Sciatic nerve (tissue), 2 donors: ENCODE data around the gene TEX26. TPM values are rescaled to one million over a fixed set of nuclear protein-coding genes. Genes with fewer than 3 reads are reported as not detected.

ENCODE experiments used
- ATAC-seq: fragments of 200-7000 bp; cut with Tn5 transposase; one replicate; pipeline ENCODE4 v1.9.1; 2020; ENCODE audit warnings: mild to moderate bottlenecking, moderate library complexity
- DNase-seq: peaks from one replicate; pipeline ENCODE4 v3.0.0-alpha.2; 2020; ENCODE audit warnings: low spot score
- intact Hi-C: fragments of 100-400 bp; cut with DNase I; formaldehyde crosslinking; loops from one replicate; pipeline ENCODE4 v1.14.2; 2022
- total RNA-seq: library from RNA; stranded (reverse); fragmentation: NEBNext Ultra II Directional; extraction: Animal tissue kit (Norgen Biotek cat#: 25700); gene quantifications from one replicate; pipeline ENCODE4 v1.2.1, GENCODE V29; 2021
- donor health status: DM: no; HTN: no; CAD: no.
- donor health status: DM: no; HTN: no; CAD: no.

Gene TEX26
- total RNA-seq, 1 donor from 2014 or later = 0.31 TPM

DNA sequence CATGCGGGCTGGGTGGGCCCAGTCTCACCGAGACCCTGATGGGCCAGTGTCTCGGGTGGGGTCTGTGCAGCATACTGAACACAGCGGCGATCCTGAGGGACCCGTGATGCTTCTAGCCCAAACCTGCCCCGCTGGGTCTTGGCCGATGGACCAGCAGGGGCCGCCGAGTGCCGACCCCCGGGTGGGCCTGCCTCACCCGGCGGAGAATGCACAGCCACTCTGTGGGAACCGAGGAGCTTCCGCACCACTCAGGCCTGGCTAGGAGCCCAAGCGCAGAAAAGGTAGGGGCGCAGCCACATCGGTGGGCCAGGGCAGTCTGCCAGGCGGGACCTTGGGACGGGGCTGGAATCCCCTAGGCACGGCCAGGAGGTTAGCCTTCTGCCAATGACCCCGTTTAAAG is 72.6 kb downstream of the TEX26 start:
- intact Hi-C loops = no loop called here
- ATAC-seq (no peak), DNase-seq (no peak)

DNA sequence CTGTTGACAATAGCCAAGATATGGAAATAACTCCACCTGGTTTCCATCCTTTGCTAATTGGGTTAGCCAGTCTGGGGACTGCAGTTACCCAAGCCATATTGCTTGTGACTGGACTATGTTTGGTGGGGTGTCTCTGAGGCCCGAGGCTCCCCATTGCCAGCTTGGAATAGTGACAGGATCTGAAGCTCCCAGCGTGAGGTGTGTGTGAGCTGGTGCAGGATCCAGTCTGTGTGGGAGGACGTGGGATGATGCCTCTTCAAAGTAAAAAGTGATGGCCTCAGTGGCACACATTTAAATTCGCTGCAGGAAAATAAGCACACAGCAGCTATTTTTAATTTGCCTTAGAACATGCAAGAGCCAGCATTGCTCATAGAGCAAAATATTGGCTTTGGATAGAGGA is 75.0 kb downstream of the TEX26 start:
- intact Hi-C loops = no loop called here
- ATAC-seq (no peak), DNase-seq (no peak)

DNA sequence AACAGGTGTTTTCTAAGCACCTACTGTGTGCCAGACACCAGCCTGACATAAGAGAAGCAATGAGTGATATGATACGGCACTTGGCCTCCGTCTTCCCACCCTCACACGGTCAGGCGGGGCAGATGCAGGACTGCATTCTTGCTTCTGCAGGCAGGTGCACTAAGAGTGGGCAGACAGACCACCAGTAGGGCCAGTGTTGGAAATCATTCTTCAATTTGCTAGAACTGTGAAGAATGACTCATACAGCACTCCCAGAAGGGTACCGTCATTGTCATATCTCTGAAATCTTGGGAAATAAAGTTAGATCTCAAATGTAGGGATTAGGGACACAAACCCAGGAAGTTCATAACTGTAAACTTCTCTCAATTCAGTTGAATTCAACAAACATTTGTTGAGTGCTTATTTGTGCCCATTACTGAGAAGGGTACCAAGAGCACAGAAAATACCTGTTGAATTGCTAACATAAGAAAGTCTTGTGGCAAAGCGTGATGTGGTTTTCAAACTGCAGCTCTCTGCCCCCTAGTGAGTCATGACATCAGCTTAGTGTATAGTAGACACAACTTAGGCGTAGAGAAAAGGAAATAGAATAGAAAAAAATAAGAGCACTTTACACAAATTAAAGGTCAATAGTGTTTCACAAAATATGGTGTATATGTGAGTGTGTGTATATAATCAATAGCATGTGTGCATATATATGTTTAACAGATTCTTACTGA is 76.1 kb downstream of the TEX26 start:
- intact Hi-C loops = no loop called here
- ATAC-seq = no peak
- no peak for DNase-seq

DNA sequence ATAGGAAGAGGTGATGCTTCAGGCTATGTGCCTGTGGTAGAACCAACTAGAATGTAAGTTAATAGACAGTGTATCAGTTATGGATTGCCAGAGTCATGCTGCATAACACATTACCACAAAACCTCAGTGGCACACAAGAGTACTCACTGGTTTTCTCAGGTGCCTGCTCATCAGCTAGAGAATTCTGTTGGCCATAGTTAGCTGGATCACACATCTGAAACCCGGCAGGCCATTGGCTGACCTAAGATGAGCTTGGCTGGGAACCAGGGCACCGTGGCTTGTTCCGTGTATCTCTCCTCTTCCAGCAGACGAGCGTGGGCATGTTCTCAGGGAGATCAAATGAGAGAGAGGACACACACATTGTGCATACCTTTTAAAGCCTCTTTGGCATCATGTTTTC is 76.7 kb downstream of the TEX26 start:
- intact Hi-C loops = no loop called here
- DNase-seq = no peak
- no peak for ATAC-seq

DNA sequence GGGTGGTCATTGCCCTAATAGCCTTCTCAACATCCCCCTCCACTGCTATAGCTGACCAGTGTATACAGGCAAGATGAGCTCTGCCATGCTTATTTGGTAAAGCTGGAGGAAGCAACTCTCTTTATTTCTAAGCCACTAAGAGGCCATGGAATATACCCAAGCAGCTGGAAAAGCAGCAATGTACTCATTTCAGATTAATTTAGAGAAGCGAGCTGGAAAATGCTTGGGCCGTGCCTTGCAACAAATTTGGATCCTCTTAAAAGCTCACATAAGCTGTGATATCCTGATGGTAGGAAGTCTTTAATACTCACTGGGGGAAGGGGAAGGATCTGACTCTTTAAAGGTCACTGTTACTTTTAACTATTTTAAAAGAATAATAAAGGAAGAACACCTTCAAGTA is 77.8 kb downstream of the TEX26 start:
- DNase-seq (no peak), ATAC-seq (no peak)
- intact Hi-C loops = no loop called here

DNA sequence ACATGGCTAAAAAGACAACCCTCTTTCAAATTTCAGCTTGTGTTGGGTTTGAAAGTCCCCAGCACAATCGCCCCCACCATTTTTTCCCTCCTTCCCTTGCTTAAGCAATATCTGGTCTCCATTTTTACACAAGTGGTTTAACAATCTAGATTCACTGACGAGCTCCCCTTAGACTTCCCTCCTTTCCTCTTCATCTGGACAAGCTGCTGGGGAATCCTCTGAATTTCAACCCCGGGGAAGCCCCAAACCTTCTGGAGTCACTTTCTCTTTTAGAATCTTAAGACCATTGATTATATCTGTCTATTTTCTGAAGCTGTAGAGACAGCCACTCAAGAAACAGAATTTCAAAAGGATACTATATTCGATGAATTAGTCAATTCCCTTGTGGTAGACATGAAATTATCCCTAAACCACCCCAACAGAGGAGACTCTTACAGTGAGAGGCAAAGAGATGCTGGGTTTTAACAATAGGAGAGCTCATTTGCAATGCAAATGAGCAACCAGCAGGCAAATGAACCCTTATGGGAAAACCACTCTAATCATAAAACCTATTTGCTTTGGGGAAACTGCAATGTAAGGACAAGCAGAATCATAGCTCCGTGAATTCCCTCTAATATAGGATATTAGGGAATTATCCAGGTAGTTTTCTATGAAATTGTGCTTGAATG is 78.9 kb downstream of the TEX26 start:
- ATAC-seq = no peak
- no peak for DNase-seq
- intact Hi-C loops = no loop called here

DNA sequence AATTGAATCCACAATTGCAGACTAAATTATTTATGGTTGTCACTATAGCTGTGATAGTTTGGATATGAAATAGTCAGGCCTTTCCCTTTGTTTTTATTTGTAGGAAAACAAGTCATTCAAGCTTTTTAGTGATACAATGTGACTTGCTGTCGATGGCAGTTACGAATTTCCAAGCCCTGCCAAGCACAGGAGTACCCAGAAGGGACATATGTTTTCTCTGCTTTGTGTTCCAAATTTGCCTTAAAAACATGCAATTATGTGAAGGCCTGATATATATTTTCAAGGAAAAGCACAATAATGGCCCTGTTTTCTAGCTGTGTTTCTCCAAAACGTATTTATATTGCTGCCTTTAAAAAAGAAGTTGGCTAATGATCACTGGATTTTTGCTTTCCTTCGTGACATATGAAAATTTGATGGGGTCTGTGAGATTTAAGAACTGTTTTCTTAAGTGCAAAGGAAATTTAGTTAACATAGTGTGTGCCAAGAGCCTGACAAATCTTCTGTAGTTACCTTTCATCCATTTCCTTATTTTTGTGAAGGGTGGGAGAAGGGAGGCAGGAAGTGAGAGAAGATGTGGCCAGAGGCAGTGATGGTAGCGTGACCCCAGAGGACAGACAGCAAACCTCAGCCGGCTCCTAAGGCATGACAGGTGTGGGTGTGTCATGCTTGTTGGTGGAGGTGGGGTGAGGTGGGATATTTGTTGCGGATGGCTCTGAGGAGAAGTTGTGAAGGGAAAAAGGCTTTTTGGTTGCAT is 79.6 kb downstream of the TEX26 start:
- intact Hi-C loops = no loop called here
- DNase-seq = no peak
- ATAC-seq = no peak

DNA sequence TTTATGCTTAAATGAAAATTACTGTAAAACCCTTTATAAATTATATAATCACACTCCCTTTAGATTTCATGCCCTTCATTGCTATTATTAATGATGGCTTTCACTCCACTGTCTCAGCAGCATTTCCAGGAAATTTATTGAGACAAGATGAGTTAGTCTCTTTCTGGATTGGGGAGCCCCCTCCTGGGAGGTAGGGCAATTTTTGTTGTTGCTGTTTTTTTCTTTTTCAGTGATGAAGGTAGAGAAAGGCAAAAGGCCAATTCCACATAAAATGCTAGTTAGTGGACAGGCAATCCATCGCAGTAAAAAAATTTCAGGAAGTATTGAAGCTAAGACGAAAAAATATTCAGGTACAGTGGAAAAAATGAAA is 80.2 kb downstream of the TEX26 start:
- ATAC-seq (no peak), DNase-seq (no peak)
- intact Hi-C loops = no loop called here

DNA sequence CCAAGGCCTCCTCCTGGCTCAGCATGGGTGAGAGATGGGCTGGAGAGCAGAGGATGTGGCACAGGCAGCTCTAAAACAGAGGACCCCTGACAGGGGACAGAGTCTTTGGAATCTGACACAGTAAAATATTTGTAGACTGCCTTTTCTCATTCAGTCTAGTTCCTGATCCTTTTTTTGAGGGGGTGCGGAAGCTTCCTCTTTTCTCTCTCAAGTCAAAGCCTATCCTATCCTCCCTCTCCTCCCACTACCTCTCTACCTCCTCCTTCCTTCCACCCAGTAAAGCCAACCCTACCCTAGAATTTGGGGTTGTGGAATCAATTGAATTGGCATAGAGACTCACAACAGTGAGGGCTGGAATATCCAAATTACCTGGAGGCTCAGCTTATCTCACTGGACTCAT is 82.0 kb downstream of the TEX26 start:
- intact Hi-C loops = no loop called here
- DNase-seq (no peak), ATAC-seq (peak; percentile 27)

DNA sequence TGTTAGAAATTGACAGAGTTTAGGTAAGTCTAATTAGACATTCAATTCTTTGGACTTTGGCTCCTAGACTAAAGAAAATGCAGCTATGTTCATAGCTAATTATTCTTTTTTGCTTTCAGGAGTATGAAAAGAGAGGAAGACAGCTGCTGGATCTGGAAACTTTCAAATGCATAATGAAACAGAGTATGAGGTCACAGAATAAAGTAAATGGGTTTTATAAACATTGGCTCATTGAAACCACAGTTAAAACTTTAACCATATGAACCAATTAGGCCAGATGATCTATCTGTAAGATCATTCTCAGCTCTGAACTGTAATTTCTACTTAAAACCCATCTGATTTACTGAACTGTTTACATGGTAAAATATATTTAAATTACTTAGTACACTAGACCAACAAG is 82.7 kb downstream of the TEX26 start:
- DNase-seq (no peak), ATAC-seq (no peak)
- intact Hi-C loops = no loop called here

DNA sequence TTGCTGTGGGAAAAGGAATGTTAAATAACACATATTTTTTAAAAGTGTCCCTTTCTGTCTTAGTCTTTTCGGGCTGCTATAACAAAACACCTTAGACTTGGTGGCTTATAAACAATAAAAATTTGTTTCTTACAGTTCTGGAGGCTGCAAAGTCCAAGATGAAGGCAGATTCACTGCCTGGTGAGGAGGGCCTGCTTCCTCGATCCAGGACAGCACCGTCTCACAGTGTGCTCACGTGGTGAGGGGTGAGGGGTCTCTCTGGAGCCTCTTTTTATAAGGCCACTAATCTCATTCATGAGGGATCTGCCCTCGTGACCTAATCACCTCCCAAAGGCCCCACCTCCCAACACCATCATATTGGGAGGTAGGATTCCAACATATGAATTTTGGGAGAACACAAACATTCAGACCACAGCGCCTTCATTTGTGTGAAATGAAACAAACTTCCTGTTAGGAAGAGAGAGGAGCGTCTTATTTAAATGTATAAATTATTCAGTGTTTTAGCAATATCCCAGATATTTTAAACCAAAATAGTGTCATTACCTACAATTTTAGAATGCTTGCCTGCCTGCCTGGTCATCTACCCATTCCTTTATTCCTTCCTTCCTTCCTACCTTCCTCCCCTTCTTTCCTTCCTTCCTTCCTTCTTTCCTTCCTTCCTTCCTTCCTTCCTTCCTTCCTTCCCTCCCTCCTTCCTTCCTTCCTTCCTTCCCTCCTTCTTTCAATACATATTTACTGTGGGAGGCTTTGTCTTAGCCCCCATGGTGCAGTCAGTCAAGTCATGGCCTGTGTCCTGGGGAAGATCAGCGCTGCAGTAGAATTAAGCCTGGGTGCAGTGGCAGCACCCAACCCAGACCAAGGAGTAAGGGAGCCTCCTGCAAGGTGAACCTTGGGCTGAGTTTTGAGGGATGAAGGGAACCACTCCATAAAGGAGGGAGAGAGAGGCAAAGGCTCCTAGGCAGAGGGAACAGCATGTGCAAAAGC is 84.2 kb downstream of the TEX26 start:
- no peak for DNase-seq
- intact Hi-C loops = no loop called here
- no peak for ATAC-seq

DNA sequence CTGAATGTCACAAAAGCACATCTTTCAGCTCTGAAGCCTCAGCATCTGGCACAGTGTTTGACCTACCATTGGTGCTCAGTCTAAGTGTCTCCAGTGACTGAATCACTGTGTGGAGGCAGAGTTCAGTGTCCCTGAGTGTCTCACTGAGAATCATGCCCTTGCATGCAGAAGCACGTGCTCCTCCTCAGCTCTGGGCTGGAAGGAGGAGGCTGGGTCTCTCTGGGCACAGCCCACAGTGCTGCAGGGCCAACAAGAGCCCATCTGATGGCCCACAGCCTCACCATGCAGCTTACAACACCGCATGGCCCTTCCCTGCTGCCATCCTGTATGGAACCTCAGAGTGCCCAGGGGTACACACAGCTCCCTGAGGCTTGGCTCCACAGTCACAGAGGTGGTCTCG is 86.1 kb downstream of the TEX26 start:
- intact Hi-C loops = no loop called here
- no peak for ATAC-seq
- no peak for DNase-seq

DNA sequence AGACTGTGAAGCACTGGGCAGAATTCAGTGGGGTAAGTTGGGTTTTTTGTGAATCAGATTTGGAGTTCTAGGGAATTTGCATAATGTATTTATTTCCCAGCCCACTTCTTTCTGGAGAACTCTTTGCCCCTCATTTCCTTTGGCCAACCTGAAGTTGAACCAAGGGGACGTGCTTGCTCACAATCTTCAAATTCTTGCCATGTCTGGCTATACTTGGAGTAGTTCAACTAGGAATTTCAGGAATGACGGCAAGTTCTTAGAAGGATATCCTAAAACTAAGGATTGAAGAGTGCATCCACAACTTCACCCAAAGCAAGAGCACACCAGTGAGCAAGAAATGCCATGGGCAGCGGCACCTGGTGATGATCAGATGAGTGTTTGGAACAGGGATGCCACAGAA is 88.5 kb downstream of the TEX26 start:
- ATAC-seq (no peak), DNase-seq (no peak)

DNA sequence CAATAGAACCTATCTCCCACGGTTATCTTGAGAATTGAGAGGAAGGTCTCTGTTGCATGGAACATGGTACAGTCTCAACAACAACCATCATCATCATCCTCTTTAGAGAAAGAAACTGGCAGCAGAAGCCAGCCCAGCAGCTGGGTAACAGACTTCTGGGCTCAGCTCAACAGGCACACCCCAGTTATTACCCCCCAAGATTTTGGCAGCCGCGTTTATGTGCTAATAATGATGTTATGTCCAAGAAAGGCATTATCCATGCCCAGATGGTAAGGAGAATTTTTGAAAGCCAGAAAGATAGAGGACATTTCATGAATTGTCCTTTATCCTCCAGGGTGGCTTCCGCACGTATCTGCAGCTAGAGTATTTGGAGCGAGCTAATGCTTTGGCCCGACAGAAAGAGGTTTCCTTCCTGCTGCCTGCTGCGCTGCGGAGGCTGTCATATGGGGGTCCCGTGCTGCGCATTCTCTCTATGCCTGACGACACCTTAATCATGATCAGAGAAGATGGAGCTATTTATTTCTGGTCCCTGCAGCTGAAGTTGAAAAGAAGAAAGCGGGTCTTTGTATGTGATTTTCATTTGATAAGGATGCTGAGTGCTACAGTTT is 89.9 kb downstream of the TEX26 start:
- no peak for ATAC-seq
- DNase-seq = no peak
- intact Hi-C loops = no loop called here

More for the DNA sequence above, 88.5 kb downstream of the TEX26 start:
- intact Hi-C loops = no loop called here

DNA sequence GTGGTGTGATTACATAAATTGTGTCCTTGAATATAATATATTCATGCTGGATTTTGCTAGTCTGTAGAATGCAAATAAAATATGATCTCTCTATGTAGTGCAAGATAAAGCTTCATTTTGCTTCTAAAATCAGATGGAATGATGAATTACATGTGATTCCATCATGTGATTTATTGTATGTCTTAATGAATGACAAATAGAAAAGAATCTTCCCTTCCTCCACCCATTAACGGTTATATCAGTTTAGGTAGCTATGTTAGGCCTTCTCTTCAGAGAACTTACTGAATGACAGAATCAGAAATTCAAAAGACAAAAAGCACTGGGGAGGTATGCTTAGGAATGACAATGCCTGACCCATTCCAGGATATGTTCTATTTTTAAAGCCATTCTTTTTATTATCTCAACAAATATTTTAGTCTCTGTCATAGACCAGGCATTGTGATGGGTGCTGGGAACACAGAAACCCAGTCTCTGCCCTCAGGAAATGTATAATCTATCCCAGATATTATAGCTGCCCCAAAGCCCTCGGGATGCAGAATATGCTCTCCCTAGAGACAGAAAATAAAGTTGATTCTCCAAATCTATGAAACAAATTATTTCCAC is 90.6 kb downstream of the TEX26 start:
- DNase-seq (no peak), ATAC-seq (no peak)

More for the DNA sequence above, 90.6 kb downstream of the TEX26 start:
- intact Hi-C loops = no loop called here
